OCI-M2 (cell line): ENCODE results near the gene INPP5K.
"Not testable (repeated sequence)": the region's sequence is repeated elsewhere in the genome, so short reads cannot be mapped to it uniquely, and the experiment has no call there.

Experiments
- DNase-seq: peaks from one replicate; lab custom pipeline; 2025; ENCODE audit not compliant: unreplicated experiment; lab: John Stamatoyannopoulos, UW

INPP5K gene

DNA sequence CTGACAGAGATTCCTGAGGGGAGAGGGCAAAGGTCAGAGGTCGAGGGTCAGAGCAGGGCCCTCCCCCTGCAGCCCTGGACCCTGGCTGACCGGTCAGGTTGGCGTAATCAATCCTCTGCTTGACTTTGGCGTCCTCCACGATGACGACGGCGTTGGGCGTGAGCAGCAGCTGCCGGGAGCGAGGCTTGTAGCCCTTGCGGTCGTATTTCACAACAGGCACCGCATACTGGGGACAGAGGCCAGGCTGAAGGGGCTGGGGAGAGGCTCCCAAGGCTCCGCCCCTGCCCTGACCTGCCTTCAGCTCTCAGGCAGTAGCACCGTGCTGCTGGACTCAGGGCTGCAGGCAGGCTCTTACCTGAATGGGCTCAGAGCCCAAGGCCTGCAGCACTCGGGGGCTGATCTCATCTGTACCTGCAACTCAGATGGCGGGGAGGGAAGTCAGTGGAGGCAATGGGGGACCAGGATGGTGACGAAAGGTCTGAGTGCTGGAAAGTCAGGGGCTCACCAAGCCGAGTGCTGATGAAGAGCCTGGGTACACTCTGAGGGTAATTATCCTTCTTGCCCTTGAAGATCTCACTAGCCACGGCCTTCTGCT lies 48.4 kb downstream of the INPP5K start:
- DNase-seq: no peak

DNA sequence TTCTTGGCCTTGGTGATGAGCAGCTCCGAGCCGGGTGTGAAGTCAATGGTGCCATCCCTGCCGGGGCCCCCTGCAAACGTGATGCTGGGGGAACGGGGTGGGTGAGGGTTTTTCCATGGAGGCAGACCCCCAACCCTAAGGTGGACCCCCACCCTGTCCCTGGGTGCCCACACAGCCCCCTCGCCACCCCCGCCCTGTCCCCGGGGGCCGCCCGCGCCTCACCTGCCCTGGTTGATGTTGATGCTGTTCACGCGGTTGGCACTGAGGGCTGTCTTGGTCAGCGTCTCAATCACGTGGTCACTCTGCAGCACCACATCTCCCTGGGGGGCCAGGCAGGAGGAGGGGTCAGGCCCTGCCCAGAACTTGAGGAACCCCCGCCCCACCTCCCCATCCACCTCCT lies 49.2 kb downstream of the INPP5K start:
- DNase-seq: no peak

DNA sequence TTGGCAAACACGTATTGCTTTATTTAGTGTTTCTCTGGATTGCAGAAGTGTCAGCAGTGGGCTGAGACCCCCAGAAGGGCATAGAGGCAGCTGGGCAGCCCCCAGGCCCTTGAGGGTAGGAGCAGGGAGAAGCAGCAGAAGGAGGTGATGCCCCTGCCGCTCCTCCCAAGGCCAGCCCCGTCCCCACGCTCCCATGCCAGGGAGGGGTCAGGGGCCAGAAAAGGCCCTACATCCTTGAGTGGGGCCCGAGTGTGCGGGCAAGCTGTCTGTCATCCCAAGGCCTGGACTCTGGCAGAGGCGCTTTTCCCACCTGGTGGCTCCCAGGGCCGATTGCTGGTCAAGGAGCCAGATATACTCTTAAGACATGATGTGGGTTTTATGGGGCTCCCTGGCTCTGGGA lies 52.2 kb downstream of the INPP5K start:
- DNase-seq: no peak

DNA sequence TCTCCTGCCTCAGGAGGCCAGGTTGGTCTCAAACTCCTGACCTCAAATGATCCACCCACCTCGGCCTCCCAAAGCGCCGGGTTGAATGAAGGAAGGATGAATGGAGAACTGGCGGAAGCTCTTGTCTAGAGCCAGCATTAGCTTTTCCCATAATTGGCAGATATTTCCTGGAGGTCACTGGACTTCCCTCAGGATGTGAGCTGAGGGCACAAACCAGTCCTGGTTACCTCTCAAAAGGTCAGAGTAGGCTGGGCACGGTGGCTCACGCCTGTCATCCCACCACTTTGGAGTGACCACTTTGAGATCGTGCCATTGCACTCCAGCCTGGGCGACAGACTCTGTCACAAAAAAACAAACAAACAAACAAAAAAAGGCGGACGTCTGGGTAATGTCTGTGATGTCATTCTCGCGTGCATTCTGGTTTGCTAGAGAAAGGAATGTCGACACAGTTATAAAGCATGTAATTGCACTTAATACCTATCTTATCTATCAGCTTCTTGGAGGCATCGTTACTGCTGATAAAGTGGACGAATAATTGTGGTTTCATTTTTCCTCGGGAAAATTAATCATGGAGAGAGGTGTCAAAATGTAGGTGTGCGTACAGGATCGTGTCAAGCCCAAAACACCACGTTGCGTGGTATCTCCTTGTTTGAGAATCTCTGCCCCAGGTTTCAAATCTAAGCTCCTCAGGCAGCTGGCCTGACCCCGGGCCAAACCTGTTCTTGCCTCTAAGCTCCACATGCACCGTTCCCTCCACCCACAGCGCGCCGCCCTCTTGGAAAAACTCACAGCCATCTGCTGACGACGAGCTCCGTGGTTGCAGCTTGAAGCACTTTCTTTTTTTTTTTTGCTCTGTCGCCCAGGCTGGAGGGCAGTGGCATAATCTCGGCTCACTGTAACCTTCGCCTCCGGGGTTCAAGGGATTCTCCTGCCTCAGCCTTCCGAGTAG lies 54.0 kb downstream of the INPP5K start:
- no peak for DNase-seq

DNA sequence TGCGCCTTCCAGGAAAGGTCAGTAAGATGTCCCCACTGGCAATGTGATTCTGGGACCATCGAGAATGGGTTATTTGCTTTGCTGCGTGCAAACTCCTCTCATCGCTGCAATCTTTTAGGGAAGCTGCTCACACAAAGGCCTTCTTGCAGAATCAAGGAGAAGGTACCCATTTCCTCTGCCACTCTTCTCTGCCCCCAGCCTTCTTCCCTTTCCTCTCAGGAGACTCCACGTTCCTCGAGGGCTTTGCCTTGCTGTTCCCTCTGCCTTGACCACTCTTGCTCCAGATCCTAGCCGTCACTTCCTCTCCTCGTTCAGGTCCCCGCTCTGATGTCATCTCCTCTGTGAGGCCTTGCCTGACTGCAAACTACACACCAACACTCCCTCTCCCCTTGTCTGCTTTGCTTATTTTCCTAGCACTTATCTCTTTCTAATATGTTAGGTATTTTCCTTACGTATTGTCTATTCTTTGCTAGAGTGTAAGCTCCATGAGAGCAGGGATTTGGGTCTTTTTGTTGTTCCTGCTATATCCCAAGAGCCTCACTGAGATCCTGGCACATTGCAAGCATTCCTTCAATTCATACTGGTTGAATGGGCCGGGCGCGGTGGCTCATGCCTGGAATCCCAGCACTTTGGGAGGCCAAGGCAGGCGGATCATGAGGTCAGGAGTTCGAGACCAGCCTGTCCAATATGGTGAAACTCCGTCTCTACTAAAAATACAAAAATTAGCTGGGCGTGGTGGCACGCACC lies 55.0 kb downstream of the INPP5K start:
- no peak for DNase-seq

DNA sequence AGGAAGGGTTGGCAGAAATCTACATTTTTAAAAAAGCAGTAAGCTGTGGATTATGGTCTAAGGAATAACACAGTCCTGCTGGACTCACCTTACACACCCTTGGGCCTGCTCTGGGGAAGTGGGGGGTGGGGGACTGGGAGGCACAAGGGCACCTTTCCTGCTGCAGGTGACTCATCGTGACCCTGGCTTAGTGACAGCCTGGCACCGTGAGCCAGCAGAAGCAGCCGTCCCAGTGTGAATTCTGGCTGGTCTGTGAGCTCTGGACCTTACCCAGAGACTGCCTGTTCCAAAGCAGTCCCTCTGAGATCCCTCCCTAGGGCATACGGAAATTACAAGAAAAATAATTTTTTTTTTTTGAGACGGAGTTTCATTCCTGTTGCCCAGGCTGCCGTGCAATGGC lies 56.2 kb downstream of the INPP5K start:
- DNase-seq: no peak

DNA sequence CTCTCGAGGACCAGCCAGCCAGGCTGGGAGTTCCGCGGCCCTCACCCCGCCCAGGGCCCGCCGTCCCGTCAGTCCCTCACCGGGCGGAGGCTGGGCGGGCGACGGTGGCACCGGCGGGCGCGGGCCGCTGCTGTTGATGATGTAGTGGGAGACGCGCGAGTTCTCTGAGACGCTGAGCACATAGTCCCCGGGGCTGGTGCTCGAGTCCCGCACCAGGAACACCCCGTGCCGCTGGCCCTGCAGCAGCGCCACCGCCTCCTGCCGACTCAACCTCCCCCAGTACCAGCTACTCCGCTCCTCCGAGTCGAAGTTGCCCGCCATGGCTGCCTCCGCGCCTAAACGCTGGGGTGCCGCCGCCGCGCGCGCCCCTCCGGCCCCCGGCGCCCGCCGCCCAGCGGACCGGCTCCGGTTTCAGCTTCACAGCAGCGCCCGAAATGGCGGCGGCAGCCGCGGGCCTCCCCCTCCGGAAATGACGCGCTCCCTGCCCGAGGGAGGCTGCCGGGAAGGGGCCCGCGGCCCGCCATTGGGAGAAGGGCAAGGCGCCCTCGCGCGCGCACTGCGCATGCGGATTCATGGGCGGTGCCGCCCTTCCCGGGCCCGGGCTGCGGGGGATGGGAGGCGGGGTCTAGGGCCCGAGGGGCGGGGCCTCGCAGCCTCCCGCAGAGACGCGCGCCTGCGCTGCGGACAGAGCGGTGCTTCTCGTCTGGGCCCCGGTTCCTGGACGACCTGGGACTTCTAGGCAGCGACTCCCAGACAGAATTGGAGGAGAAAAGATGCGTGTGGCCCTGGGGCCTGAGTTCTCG lies 60.4 kb downstream of the INPP5K start, which contains the start of gene CRK:
CRK (minus strand) TSS at position 436 of the 803 bp plus-strand sequence; CDS start at position 321, 115 bp downstream.
- peak; percentile 74 for DNase-seq

DNA sequence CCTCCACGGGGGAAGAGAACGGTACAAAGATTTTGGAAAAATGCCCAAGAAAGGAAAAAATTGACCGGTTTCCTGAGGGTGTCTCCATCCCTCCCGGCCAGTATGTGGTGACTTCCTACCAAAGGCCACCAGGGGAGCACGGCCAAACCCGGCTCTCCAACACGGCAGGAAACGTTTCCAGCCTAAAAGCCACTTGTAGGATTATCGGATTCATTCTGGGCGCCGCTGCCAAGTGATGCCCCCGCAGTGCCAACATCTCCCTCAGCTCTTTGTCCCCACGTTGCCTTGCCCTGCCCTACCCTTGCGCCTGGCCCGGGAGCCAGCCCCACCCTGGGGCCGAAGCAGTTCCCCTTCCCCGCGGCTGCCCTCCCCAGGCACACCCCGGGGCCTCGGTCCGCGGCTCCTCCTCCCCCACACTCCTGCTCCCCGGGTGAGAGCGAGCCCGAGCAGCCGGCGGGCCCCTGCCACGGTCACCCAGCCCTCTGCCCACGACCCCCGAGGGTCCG lies 61.1 kb downstream of the INPP5K start:
- no peak for DNase-seq

DNA sequence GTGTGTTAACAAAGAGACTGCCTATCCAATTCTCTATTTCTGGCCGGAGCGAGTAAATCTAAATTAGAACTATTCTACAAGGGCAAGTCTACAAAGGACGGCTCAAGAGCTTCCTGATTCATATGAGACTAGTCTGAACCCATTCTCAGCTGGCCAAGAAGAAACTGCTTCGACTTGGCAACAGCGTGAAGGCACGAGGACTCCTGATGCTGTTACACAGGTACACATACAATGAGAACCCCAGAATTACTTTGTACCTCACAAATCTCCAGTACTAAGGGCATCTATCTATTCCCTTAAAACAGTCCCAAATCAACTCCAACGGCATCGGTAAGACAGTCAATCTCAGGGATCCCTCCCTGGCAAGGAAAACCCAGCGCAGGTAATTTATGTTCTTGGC lies 61.9 kb downstream of the INPP5K start:
- no peak for DNase-seq

DNA sequence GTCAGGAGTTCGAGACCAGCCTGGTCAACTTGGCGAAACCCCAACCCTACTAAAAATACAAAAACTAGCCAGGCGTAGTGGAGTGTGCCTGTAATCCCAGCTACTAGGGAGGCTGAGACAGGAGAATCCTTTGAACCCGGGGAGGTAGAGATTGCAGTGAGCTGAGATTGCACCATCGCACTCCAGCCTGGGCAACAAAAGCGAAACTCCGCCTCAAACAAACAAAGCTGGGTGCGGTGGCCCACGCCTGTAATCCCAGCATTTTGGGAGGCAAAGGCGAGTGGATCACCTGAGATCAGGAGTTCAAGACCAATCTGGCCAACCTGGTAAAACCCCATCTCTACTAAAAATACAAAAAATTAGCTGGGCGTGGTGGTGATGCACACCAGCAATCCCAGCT lies 62.7 kb downstream of the INPP5K start:
- not testable (repeated sequence) for DNase-seq

DNA sequence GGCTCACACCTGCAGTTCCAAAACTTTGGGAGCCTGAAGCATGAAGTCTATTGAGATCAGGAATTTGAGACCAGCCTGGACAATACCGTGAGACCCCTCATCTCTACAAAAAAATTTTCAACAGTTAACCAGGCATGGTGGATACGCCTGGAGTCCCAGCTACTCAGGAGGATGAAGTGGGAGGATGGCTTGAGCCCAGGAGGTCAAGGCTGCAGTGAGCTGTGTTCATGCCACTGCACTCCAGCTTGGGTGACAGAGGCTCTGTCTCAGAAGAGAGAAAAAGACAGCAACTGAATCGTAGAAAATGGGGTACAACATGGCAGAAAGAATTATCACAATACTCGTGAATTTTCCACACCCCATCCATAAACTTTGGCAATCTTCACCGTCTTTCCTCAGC lies 63.6 kb downstream of the INPP5K start:
- DNase-seq: no peak

DNA sequence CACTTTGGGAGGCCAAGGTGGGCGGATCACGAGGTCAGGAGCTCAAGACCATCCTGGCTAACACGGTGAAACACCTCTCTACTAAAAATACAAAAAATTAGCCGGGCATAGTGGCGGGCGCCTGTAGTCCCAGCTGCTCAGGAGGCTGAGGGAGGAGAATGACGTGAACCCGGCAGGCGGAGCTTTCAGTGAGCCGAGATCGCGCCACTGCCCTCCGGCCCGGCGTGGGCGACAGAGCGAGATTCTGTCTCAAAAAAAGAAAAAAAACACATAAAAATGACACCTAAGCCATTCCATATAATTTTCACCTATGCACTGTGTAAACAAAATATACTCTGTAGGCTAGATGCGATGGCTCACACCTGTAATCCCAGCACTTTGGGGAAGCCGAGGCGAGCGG lies 66.2 kb downstream of the INPP5K start:
- DNase-seq: not testable (repeated sequence)

DNA sequence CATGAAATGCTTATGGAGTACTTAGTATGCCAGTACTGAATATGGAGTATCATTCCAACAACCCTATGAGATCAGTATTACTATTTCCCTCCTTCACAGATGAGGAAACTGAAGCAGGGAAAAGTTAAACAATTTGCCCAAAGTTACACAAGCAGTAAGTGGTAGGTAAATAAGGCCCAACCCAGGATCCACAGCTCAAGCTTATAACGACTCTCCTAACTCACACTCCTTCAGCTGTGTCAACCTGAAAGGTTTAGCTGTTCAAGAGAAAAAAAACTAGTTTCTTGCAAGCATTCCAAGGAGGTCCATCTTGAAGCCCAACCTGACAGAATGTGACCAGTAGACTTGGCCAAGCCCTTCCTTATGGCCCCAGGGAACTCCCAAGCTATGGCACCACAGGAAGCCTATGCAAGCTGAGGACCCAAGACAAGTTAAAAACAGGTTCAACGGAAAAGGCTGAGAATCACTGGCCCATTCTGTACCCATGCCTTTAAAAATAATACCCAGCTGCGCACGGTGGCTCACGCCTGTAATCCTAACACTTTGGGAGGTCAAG lies 66.9 kb downstream of the INPP5K start:
- no peak for DNase-seq

DNA sequence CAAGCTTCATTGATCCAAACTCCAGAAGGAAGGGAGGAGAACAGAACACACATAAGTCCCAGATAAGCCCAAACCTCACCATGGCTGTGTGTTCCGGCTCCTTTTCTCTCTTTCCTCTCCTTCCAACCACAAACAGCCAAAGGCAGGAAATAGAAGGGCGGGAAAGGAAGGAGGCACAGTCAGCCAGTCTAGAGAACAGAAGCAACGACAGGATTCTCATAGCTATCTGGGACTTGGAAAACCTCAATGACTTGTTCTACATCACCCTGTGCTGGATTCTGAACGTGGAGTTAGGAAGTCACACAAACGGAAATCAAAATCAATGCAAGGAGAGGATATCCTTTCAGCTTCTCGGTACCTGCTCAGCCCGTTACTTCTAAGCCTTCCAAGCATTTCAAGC lies 69.4 kb downstream of the INPP5K start:
- no peak for DNase-seq

DNA sequence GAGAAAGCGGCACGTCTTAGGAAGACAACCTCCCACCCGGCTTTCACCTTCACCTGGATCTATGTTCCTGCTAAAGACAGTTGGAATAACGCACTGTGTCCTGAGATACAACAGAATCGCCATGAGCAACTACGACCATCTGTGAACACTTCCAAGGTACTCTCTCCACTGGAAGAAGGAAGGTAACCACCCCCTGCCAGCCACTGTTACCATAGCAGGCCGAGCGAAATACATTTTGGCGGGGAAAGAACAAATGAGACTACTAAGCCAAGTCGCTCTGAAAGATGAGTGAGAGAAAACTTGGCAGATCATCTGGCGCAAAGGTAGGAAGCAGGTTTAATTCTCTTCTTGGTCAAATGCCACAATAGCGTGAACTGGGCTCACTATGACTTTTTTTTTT lies 70.2 kb downstream of the INPP5K start:
- DNase-seq: no peak

DNA sequence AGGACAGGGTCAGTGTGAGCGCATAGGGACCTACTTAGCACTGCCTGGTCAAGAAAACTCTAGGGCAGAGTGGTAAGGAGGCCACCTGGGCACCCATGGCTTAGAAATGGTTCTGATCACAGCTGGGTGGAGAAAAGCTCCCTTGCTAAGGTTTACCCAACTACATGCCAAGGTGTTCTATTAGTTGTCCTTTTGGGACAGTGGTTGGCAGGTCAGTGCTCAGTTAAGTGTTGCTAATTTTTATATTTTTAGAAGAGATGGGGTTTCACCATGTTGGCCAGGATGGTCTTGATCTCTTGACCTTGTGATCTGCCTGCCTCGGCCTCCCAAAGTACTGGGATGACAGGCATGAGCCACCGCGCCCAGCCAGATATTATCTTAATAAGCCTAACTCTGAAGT lies 70.7 kb downstream of the INPP5K start:
- DNase-seq: not testable (repeated sequence)
